ENCODE results near the gene GPR176. TPM values are rescaled to one million over a fixed set of nuclear protein-coding genes. Genes with fewer than 3 reads are reported as not detected.

The GPR176 gene
- total RNA-seq, 1 experiment from 2014 or later, result 9.8 TPM

DNA sequence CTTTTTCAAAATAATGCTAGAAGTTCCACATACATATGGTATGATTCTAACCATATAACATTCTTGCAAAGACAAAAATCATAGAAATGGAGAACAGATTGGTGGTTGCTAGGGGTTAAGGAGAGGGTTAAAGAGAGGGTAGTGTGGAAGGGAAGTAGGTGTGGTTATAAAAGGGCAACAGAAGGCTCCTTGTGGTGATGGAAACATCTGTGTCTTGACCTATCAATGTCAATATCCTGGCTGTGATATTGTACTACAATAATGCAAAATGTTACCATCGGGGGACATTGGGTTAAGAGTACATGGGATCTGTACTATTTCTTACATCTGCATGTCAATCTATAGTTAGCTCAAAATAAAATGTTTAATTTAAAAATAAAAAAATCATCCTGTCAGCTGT, 69.6 kb downstream of the GPR176 start:
- Histone ChIP-seq H3K4me3 (ENCODE audit: low read depth, low read length) (no peak overlapping the region), H3K4me1 (0 out of 2 replicates have a peak, but pooled peaks cover 7% of the 10 kb centered on the region), H3K9me3 (no peaks in the 10 kb centered on the region), H3K27me3 (replicated peaks; ENCODE audit: control insufficient read depth, insufficient read depth, low read length) (no peaks in the 10 kb centered on the region), H3K36me3 (ENCODE audit: control insufficient read depth, insufficient read depth, low read length) (no peaks in the 10 kb centered on the region)
- intact Hi-C loops (cut with micrococcal nuclease; ENCODE audit: unreplicated experiment), result no loop called here
- H3K9me3 Mint-ChIP-seq (ENCODE audit: unreplicated experiment), result no peaks in the 10 kb centered on the region
- DNase-seq, result no peak
- no peaks in the 10 kb centered on the region for H3K36me3 Mint-ChIP-seq (ENCODE audit: insufficient read depth, unreplicated experiment)
- H3K4me3 Mint-ChIP-seq (ENCODE audit: unreplicated experiment), result no peak overlapping the region
- BruUV-seq (replicated peaks), result no TSS peak
- CTCF ChIA-PET, result no interaction called here
- no peaks in the 10 kb centered on the region for H3K27me3 Mint-ChIP-seq (ENCODE audit: insufficient read depth, unreplicated experiment)
- TF ChIP-seq, protein P1, sequence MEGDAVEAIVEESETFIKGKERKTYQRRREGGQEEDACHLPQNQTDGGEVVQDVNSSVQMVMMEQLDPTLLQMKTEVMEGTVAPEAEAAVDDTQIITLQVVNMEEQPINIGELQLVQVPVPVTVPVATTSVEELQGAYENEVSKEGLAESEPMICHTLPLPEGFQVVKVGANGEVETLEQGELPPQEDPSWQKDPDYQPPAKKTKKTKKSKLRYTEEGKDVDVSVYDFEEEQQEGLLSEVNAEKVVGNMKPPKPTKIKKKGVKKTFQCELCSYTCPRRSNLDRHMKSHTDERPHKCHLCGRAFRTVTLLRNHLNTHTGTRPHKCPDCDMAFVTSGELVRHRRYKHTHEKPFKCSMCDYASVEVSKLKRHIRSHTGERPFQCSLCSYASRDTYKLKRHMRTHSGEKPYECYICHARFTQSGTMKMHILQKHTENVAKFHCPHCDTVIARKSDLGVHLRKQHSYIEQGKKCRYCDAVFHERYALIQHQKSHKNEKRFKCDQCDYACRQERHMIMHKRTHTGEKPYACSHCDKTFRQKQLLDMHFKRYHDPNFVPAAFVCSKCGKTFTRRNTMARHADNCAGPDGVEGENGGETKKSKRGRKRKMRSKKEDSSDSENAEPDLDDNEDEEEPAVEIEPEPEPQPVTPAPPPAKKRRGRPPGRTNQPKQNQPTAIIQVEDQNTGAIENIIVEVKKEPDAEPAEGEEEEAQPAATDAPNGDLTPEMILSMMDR (IDR thresholded peaks at IDR 0.05; ENCODE audit: insufficient read depth in 1 of 2, low read depth in 1 of 2, low read length in 1 of 2, severe bottlenecking in 1 of 2, unreplicated experiment in 1 of 2), result no peak
- POLR2A ChIA-PET, result interaction anchor here (0.6 kb wide), 1 partner anchor 122 kb away, joined by 3 read pairs; no protein-coding TSS in a partner anchor
- peaks cover 3% of the 10 kb centered on the region for H3K4me1 Mint-ChIP-seq (ENCODE audit: low read depth, unreplicated experiment)
- H3K27ac Mint-ChIP-seq (ENCODE audit: unreplicated experiment), result no peak overlapping the region

DNA sequence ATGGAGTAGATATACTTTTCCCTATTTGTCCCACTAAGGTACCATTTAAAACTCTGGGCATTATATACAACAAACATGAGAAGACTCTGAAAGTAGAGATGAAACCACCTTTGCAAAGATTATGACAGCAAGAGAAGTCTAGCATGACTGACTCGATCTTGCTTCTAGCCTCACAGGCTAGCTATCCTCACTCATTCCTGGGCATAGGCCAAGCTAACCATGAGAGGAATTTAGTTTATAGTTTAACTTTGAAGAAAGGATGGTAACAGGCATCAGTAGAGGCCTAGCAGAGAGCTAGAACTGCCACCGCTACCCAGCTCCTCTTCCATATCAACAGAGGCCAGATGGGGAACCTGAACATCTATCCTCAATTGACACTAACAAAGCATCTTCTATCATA, 74.0 kb downstream of the GPR176 start:
- Mint-ChIP-seq H3K4me1 (ENCODE audit: low read depth, unreplicated experiment) (peaks cover 12% of the 10 kb centered on the region), H3K27me3 (ENCODE audit: insufficient read depth, unreplicated experiment) (no peaks in the 10 kb centered on the region), H3K27ac (ENCODE audit: unreplicated experiment) (no peak overlapping the region), H3K9me3 (ENCODE audit: unreplicated experiment) (no peaks in the 10 kb centered on the region), H3K36me3 (ENCODE audit: insufficient read depth, unreplicated experiment) (peaks cover 4% of the 10 kb centered on the region), H3K4me3 (ENCODE audit: unreplicated experiment) (no peak overlapping the region)
- ChIA-PET POLR2A (no interaction called here), CTCF (interaction anchor here (0.6 kb wide), 1 partner anchor 114 kb away, joined by 4 read pairs; no protein-coding TSS in a partner anchor)
- peaks cover 13% of the 10 kb centered on the region; the same call in 1 of the 2 replicates for H3K4me1 ChIP-seq
- intact Hi-C loops (cut with micrococcal nuclease; ENCODE audit: unreplicated experiment), result no loop called here
- DNase-seq, result no peak
- H3K4me3 ChIP-seq (ENCODE audit: low read depth, low read length), result no peak overlapping the region
- H3K36me3 ChIP-seq (ENCODE audit: control insufficient read depth, insufficient read depth, low read length), result no peaks in the 10 kb centered on the region
- BruUV-seq (replicated peaks), result no TSS peak
- no peaks in the 10 kb centered on the region for H3K9me3 ChIP-seq
- TF ChIP-seq, protein P1 (IDR thresholded peaks at IDR 0.05; ENCODE audit: insufficient read depth in 1 of 2, low read depth in 1 of 2, low read length in 1 of 2, severe bottlenecking in 1 of 2, unreplicated experiment in 1 of 2), result no peak
- no peaks in the 10 kb centered on the region for H3K27me3 ChIP-seq (replicated peaks; ENCODE audit: control insufficient read depth, insufficient read depth, low read length)

- Histone ChIP-seq H3K27me3 (replicated peaks; ENCODE audit: control insufficient read depth, insufficient read depth, low read length) (no peaks in the 10 kb centered on the region), H3K9me3 (no peaks in the 10 kb centered on the region), H3K4me3 (ENCODE audit: low read depth, low read length) (no peak overlapping the region), H3K4me1 (peaks cover 13% of the 10 kb centered on the region; the same call in 1 of the 2 replicates), H3K36me3 (ENCODE audit: control insufficient read depth, insufficient read depth, low read length) (no peaks in the 10 kb centered on the region)
- Mint-ChIP-seq H3K36me3 (ENCODE audit: insufficient read depth, unreplicated experiment) (peaks cover 4% of the 10 kb centered on the region), H3K4me1 (ENCODE audit: low read depth, unreplicated experiment) (peaks cover 12% of the 10 kb centered on the region), H3K27me3 (ENCODE audit: insufficient read depth, unreplicated experiment) (no peaks in the 10 kb centered on the region), H3K4me3 (ENCODE audit: unreplicated experiment) (no peak overlapping the region), H3K9me3 (ENCODE audit: unreplicated experiment) (no peaks in the 10 kb centered on the region), H3K27ac (ENCODE audit: unreplicated experiment) (no peak overlapping the region)
- CTCF ChIA-PET, result interaction anchor here (0.6 kb wide), 1 partner anchor 114 kb away, joined by 4 read pairs; no protein-coding TSS in a partner anchor
- TF ChIP-seq, protein P1 (IDR thresholded peaks at IDR 0.05; ENCODE audit: insufficient read depth in 1 of 2, low read depth in 1 of 2, low read length in 1 of 2, severe bottlenecking in 1 of 2, unreplicated experiment in 1 of 2), result no peak
- POLR2A ChIA-PET, result no interaction called here
- no TSS peak for BruUV-seq (replicated peaks)
- no peak for DNase-seq
- intact Hi-C loops (cut with micrococcal nuclease; ENCODE audit: unreplicated experiment), result no loop called here
Measured at GRCh38 chr15:39845582-39845981, 74.5 kb downstream of the GPR176 start.
